NB4 (cell line): ENCODE results near the gene FBXO4.

Experiments
- DNase-seq: peaks from one replicate; pipeline ENCODE4 v3.0.0; 2010; ENCODE audit warnings: low read depth
- H3K4me3 ChIP-seq: one replicate; pipeline ENCODE4 v1.5.1; 2011; ENCODE audit warnings: mild to moderate bottlenecking, low read depth, low read length, moderate library complexity
- MYC ChIP-seq: IDR thresholded peaks from 2 replicates; pipeline ENCODE4 v1.6.1; 2011; ENCODE audit warnings: low read depth, low read length
- POLR2A ChIP-seq: IDR thresholded peaks from 2 replicates; pipeline ENCODE4 v1.6.1; 2011; ENCODE audit warnings: mild to moderate bottlenecking; ENCODE audit not compliant: insufficient read length; ENCODE audit errors: extremely low read depth
- TF ChIP-seq, protein P1 (sequence below): IDR thresholded peaks from one replicate; pipeline ENCODE4 v1.5.1; 2012; ENCODE audit warnings: low read depth, low read length
- TF ChIP-seq, protein P2 (sequence below): IDR thresholded peaks from 2 replicates; pipeline ENCODE4 v1.6.1; 2011; ENCODE audit warnings: low read depth, low read length

The FBXO4 gene, protein sequence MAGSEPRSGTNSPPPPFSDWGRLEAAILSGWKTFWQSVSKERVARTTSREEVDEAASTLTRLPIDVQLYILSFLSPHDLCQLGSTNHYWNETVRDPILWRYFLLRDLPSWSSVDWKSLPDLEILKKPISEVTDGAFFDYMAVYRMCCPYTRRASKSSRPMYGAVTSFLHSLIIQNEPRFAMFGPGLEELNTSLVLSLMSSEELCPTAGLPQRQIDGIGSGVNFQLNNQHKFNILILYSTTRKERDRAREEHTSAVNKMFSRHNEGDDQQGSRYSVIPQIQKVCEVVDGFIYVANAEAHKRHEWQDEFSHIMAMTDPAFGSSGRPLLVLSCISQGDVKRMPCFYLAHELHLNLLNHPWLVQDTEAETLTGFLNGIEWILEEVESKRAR

GRCh38 chr5:41924872-41925554, at the start of gene FBXO4:
TSS of gene FBXO4 (plus strand) at chr5:41925281. CDS start at chr5:41925310, 29 bp downstream.
- peak; percentile 88 for DNase-seq
- peak within 1 kb of the TSS; percentile 50 for H3K4me3 ChIP-seq
- TF ChIP-seq, protein P1, sequence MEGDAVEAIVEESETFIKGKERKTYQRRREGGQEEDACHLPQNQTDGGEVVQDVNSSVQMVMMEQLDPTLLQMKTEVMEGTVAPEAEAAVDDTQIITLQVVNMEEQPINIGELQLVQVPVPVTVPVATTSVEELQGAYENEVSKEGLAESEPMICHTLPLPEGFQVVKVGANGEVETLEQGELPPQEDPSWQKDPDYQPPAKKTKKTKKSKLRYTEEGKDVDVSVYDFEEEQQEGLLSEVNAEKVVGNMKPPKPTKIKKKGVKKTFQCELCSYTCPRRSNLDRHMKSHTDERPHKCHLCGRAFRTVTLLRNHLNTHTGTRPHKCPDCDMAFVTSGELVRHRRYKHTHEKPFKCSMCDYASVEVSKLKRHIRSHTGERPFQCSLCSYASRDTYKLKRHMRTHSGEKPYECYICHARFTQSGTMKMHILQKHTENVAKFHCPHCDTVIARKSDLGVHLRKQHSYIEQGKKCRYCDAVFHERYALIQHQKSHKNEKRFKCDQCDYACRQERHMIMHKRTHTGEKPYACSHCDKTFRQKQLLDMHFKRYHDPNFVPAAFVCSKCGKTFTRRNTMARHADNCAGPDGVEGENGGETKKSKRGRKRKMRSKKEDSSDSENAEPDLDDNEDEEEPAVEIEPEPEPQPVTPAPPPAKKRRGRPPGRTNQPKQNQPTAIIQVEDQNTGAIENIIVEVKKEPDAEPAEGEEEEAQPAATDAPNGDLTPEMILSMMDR, result peak; percentile 54
- TF ChIP-seq POLR2A, result no peak

DNA sequence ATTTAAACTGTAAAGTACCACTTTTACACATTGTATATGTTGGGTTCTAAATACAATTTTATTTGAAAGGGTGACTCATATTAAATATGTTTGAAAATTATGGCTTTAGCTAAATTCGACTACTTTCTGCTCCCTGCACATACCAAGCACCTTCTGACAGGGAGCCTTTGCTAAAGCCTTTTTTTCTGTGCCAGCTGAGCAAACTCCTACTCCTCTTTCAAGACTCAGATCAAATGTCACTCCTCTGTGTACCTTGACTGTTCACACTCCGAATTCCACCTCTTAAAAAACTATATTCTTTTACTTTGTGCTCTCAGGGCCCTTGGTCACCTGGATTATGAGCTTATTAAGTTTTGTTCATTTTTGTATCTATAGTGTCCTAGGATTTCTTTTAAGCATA, 48.4 kb upstream of the FBXO4 start:
- no peak overlapping the region for H3K4me3 ChIP-seq
- DNase-seq, result no peak
- TF ChIP-seq, protein P1, result no peak
- TF ChIP-seq POLR2A (no peak), MYC (no peak)
- TF ChIP-seq, protein P2, sequence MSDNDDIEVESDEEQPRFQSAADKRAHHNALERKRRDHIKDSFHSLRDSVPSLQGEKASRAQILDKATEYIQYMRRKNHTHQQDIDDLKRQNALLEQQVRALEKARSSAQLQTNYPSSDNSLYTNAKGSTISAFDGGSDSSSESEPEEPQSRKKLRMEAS, result no peak

GRCh38 chr5:41877408-41877807, 47.7 kb upstream of the FBXO4 start:
- H3K4me3 ChIP-seq, result no peak overlapping the region
- TF ChIP-seq MYC (no peak), POLR2A (no peak)
- TF ChIP-seq, protein P2, result no peak
- TF ChIP-seq, protein P1, result no peak
- DNase-seq, result no peak

GRCh38 chr5:41878173-41878572, 46.9 kb upstream of the FBXO4 start:
- DNase-seq, result no peak
- no peak overlapping the region for H3K4me3 ChIP-seq
- TF ChIP-seq POLR2A (no peak), MYC (no peak)
- TF ChIP-seq, protein P1, result no peak
- TF ChIP-seq, protein P2, result no peak

DNA sequence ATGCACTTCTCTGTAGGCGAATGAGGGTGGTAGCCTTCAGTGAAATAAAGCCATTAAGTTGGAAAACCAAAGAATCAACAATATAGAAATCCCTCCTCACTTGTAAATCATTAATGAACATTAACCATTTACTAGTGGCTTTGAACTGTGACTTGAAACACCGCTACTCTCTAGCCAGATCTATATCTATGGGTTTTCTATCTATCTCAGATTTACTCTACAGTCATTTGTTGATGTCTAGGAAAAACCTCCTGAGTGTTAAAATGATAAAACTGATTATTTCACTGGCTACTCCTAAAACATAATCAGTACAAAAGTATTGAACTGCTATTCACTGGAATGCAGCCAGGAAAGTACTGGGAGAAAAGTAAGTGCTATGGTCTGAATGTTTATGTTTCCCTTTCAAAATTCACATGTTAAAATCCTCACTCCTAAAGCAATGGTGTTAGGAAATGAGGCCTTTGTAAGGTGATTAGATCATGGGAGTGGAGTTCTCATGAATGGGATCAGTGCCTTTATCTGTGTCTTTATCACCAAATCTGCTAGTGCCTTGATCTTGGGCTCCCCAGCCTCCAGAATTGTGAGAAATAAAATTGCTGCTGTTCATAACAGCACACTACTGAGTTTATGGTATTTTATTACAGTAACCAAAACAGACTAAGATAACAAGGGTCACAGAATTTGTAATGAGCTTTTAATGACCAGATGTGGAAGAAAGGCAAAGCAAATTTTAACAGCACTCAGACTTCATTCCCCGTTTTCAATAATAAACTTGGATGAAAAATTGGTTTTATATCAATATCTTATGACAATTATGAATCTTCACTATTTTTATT, 46.2 kb upstream of the FBXO4 start:
- H3K4me3 ChIP-seq, result no peak overlapping the region
- DNase-seq, result no peak
- TF ChIP-seq POLR2A, result no peak
- TF ChIP-seq, protein P2, result no peak
- TF ChIP-seq, protein P1, result no peak
- TF ChIP-seq MYC, result no peak
